NCI-H2196 treated with DMSO at 0.1 percent for 48 hours (cell line): ENCODE data around the gene DGKD.

ENCODE experiments used
- DNase-seq: peaks from one replicate; lab custom pipeline; 2025; ENCODE audit not compliant: unreplicated experiment; lab: John Stamatoyannopoulos, UW

Gene DGKD

DNA sequence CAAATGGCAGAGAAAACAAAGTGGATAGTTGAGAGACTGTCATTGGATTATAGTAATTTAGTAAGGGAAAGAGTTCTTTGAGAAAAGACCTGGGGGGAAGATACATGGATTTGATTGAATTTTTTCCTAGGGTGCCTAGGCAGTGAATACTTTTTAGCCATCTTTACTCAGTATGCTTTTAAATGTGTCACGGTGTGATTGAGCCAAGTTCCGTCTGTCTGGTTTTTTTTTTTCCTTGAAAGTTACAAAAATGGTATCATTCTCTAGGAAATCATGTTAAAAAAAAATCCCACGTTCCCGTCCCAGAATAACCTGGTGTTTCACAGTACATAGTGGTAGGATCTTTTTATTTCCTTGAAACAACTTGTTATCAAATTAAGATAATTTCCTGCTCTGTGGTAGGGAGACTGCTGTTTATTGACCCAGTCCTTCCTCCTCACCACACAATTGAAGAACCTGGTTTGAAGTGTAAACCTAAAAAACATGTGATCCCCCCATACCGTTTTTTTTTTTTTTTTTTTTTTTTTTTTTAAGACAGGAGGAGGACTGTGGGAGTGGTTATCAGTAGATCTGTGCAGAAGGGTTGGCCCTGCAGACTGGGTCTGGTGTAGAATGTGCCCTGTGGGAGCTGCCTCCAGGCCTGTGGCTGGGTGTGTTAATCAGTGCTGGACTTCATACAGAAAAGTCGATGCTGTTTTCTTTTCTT, 55.1 kb downstream of the DGKD start:
- no peak for DNase-seq

DNA sequence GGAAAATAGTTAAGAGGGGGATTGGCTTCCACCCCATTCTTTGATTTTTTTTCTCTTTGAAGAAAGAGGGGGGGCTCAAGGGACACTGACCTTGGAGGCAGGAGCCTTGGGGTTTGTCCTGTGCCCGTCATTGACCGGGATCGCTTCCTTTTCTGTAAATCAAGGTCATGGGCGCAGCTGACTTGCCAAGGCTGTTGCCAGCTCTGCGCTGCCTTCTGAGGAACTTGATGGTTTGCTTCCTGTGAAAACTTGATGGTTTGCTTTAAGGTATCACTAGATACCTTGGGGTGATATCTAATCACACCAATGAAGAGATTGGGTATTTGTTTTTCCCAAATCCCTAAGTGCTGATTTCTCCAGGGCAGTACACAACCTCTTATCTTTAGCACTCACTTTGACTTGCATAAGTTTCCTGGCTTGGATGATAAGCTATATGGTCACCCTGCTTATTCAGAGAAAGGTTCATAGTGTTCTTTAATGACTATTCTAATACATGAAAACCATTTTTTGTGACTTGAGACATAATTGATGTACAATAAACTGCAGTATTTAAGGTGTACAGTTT, 56.0 kb downstream of the DGKD start:
- no peak for DNase-seq

DNA sequence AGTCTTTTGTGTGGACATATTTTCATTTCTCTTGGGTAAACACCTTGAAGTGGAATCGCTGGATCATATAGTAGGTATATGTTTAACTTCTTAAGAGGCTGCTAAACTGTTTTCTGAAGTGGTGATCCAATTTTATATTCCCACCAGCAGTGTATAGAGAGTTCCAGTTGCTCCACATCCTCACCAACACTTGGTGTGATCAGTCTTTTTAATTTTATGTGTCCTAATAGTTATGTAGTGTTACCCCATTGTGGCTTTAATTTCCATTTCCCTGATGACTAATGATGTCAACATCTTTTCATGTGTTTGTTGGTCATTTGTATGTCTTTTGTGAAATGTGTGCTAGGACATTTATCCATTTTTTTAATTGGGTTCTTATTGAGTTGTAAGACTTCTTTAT, 56.9 kb downstream of the DGKD start:
- no peak for DNase-seq

DNA sequence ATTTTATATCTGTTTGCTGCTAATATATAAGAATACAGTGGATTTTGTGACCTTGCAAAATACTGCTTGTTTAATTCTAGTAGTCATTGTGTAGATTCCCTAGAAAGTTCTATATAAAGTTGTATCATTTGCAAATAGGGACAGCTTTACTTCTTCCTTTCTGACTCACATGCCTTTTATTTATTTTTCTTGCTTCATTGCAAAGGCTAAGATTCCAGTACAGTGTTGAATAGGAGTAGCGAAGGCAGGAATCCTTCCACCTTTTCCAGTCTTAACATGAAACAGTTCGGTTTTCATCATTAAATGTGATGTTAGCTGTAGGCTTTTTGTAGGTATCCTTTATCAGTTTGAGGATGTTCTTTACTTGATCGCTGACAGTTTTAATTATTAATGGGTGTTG, 58.1 kb downstream of the DGKD start:
- DNase-seq, result no peak

DNA sequence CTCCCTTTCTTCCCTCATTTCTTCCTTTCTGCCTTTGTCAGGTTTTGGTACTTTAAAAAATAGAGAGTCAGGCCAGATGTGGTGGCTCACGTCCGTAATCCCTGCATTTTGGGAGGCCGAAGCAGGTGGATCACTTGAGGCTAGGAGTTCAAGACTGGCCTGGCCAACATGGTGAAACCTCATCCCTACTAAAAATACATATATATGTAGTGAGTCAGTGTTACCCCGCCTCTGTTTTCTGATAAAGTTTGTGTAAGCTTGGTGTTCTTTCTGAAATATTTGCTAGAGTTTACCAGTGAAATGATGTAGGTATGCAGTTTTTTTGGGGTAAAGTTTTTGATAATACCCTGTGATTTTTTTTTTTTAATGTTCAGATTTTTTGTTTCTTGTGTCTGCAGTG, 58.8 kb downstream of the DGKD start:
- DNase-seq, result no peak

DNA sequence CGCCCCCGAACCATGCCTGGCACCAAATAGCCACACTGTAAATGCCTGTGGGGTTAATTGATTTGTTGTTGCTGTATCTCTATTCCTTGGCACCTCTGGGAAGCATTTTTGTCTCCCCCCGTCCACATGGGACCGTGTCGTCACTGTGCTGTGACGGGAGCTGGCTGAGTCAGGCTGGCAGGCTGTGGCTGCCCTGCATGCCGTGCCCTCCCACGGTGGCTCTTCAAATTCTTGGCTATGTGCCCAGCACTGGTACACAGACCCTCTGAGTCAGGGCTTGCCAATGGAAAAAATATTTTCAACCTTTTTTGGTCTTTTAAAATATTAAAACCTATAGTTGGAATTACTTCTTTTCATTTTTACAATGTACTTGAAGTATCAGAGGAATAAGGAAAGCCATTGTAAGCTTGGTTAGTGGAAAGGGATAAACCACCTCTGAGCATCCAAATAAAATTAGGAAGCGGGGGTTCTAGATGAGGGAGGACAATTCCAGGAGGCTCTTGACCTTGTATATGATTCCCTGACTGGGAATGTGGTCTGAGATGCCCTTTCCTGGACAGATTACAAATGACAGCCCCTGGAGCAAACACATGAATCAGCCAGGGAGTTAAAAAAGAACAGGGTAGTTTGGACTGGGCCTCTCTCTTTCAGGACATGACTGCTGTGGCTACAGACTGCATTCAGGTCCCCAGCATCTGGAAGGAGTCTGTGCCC, 59.4 kb downstream of the DGKD start:
- DNase-seq, result no peak

DNA sequence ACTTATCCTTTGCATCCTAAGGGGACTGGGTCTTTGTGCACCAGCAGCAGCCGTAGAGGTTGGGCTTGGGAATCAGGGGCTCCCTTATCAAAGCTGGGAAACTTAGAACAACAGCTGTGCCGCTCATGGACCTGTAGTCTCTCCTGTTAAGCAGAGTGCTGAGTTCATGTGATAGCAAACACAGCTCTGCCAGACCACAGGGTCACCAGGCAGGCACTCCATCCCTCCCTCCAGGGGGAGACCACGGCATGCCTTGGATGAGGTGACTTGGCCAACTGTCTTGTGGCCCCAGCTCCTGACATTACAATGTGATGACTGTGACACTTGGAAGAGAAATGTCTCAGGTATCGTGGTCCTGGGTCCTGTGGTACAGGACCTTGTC, 60.0 kb downstream of the DGKD start:
- DNase-seq, result no peak

DNA sequence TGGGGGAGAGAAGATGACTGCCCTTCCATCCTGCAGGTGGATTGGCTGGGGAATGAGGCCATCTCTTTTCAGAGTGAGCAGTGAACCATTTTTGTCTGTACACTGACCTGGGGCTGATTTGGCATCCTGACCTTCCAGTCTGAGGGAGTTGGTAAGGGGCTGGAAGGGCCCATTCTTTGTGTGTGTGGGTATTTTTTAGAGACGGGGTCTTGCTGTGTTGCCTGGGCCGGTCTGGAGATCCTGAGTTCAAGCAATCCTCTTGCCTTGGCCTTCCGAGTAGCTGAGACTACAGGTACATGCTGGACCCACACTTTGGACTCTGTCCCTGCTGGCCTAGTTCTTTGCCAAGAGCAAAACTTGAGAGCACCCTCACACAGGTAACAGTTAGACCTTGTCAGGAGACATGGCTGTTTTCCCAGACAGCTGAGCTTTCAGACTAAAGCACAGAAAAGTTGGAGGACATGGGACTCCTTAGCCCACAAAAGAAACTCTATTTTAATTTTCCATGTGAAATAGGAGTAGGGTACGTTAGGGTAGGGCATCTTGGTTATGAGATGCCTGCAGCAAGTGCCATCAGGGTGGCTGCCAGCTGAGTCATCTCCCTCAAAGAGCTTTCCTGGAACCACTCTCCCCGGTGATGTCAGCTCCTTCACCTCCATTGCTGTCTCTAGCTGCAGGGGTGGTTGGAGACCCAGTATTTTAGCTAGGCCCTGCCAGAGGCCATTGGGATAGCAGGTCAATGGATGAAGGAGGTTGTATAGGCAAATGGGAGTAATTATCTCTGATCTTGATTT, 60.7 kb downstream of the DGKD start:
- DNase-seq, result peak; percentile 41

DNA sequence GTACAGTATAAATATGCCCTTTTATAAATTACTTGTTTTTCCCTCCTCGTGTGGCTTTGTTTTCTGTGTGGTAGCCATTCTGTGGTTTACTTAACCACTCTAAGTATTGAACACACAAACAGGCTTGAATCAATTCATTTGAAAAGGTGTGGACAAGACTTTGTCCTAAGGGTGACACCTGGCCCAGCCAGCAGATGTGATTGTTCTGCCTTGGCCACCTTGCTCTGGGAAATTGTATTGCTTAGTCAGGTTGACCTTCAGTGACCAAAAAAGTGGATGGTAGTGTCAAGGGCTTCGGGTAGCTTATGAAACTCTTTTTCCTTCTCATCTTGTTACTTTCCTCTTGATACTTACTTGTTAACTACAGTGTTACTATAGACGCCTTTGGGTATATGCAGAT, 61.9 kb downstream of the DGKD start:
- DNase-seq, result no peak

DNA sequence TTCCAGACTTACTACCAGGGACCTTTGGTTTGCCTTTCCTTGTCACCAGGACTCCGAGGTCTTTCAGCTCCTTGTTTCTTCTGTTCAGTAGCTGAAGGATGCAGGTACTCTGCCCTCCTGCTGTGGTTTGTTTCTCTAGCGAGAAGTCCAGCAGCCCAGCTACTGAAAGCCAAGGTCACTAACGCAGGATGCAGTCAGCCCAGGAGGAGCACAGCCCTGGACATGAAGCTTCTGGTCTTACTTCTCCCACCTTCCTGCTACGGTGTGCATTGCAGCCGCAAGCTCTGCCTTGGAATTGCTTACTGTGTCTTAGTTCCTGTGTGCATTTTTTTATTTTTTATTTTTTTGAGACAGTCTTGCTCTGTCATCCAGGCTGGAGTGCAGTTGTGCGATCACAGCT, 62.4 kb downstream of the DGKD start:
- no peak for DNase-seq

DNA sequence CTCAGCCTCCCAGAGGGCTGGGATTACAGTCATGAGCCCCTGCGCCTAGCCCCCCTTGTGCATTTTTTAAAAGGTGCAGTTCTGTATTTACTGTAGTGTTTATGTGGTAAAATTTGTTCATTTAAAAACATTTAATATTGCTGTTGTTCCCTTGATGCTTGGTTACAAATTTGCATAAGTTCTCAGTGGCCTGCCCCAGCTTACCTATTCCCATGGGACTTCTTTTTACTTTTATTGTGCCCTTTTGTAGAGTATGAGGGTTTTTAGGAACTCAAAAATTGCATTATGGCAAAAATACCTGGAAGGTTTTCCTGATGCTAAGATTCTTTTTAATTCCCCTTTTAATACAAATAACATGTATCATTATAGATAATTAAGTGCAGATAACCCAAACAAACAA, 63.0 kb downstream of the DGKD start:
- DNase-seq, result no peak

DNA sequence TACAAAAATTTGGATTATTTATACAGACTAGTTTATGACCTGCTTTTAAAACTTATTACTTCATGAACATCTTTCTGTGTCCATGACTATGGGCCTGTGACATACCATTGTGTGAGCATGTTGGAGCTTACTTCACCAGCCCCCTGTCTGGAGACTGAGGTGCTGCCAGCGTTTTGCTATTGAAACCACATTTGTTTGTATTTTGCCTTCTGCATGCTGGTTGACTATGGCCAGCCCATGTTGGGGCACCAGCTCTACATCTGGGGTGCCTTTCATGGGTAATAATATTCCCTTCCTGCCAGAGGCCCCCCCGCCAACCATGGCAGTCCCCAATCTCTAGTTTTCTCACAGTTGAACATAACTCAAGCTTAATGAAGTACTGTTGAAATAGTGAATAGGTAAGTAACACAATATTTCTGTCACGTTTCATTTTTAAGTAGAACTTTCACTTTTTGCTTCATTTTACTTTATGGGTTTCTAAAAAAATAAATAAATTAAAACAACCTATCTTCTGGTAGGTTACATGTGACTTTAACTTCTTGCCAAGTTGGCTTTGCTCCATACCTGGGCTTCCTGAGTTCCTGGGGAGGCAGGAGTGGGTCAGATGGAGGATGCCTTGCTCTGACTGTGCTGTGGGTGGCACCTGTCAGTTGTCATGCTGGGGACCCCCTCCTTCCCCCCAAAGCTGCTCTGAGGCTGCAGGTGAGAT, 63.9 kb downstream of the DGKD start:
- DNase-seq, result no peak

DNA sequence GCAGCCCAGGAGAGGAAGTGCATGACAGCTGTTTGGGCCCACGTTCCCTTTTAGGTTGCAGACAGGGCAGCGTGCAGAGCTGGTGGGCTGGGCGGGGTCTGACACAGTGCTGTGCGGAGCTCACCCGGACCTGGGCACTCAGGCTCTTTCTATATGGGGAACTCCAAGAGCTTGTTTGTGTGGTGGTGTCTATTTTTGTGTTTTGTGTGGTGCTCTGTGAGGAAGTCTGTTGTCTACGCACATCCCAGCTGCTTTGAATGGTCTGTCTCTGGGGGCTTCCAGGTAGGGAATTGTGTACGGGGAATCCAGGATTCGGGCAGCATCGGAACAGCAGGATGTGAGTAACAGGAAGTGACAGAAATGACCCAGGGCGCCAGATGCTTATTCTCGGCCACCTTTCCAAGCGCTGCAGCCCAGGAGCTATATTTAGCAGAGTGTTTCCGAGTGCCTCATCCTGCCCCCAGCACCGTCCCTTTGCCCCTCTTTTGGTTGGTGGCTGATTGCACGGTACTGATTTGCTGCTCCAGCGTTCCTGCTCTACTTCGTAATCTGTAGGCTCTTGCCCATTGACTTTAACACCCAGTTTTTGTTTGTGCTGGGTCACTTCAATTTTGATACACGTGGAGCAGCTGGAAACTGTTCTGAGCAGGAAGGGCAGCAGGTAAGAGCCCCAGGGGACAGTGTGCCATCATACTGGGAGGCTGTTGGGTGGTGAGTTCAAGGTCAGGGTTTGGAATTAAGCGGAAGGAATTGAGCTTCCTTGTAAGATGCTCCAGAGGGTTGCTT, 64.7 kb downstream of the DGKD start:
- DNase-seq, result no peak

DNA sequence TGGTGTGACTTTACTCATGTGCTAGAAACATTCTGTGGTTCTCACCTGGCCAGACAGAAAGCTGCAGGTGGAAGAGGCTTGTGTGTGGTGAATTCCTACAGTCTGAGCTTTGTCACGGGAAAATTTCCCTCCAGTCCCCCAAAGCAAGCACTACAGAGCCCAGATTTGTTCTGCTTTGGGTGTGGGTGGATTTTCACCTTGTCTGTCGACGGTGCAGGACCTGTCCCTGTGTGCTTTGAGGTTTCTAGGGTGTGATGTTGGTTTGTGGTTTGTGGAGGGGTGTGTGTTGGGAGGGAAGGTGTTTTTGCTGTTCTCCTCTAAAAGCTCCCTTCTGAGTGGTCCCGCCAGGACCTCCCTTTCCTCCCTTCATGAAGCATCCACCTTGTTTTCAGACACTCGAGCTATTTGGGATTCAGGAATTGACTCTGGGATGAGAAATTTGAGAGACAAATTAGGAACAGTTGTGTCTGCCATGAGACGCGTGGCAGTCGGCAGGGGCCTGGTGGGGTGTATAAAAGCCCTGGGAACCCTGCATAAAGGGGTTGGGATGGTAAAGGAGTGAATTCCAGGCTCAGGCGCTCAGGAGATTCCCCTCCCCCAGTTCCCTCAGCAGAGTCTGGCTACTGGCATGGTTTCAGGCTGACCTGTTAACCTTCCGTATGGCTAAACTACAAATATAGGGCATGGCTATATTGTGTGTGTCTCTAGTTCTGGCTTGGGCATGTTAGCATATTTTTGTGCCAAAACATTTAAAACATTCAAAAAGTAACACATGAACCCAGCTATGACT, 65.5 kb downstream of the DGKD start:
- no peak for DNase-seq

DNA sequence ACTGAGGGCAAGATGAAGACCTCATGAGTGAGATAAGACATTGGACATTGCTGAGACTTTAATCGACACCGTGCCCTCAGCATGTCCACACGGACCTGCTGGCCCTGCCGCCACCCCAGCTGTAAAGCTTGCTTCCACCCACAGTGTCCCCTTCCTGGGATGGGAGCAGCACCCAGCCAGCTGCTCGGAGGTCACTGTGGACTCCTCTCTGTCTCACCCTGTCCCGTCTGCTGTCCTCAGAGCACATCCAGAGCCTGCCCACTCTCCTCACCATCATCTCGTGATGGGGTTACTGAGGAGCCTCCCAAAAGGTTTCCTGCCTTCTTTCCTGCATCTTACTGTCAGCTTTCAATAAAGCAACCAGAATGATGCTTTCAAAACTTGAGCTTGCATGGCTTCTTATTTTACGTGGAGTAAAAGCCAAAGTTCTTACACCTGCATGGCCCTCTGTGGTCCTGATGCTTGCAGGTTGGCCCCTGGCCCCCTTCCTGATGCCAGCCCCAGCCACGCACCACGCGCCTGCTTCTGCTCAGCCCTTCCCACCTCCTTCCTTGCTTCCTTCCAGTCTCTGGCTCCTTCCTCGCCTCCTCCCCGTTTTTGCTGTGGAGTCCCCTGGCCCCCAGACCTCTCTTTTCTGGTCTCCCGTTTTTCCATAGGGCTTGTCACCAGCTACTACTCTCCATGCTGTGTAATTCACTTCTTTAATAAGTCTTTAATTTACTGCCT, 67.0 kb downstream of the DGKD start:
- DNase-seq, result no peak

DNA sequence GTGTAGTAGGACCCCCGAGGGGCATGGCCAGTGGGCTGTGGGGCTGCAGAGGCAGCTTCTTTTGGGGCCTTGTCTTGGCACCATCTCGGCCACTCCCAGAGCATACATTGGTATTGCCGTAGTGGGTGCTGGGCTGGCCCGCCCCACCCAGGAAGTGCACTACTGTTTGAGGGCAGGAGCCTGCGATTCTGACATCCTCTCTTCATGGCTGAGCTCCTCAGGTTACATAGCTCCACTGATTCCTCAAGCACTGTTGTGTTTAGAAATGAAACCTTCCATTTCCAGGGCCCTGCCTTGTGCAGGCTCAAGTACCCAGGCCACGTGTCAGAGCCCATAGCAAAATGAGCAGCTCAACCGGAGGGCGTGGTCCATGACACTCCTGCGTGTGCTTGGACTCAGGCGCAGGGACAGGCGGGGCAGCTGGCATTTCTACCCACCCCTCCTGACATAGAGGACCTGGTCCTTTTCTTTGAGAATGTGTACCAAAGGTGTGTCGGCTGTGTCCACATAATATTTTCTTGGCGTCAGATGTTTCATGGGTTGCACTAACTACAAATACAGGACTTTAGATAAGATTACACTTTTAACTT, 67.9 kb downstream of the DGKD start:
- peak; percentile 89 for DNase-seq

DNA sequence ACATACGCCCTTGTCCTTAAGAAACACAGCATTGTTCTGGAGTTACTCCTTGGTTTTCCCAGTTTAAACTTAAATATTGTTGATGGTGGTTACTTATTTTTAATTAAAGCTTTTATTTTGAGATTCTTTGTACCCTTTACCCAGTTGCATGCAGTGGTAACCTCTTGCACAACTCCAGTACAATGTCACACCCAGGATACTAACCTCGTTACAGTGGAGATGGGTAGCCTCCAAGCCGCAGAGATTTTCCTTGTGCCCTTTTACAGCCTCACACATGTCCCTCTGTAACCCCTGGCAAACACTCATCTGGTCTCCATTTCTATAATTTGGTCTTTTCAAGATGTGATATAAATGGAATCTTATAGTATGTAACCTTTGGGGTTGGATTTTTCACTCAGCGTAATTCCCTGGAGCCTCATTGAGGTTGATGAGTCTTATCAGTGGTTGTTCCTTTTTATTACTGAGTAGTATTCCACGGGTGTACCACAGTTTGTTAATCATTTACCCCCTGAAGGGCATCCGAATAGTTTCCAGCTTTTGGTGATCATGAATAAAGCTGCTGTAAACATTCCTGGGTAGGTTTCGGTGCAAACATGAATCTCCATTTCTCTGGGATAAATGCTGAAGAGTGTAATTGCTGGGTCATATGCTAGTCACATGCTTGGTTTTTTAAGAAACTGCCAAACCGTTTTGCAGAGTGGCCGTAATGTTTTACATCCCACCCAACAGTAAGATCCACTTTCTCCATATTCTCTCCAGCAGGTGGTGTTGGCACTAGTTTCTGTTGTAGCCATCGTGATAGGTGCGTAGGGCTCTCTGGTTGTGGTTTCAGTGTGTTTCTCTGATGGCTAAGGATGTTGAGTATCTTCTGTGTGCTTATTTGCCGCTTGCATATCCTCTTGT, 68.6 kb downstream of the DGKD start:
- DNase-seq, result no peak

DNA sequence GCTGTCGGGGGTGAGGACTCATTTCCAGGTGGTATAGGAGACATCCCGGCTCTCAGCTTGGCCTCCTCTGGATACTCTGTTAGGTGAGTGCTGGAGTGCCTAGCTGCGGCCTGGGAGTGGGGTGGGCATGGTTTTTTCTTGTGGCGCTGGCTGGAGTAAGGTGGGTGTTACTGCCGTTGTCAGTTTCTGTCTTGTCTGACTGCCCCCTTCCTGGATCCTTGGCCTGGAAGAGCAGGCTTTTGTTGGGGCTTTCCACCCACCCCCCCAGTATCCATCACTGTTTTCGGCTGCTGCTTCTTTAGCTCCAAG, 69.2 kb downstream of the DGKD start:
- no peak for DNase-seq
